Thoracic aorta (tissue), 2 donors: ENCODE results near the gene AFG3L2. TPM values are rescaled to one million over a fixed set of nuclear protein-coding genes. Genes with fewer than 3 reads are reported as not detected.

Experiments
- ATAC-seq: fragments of 150-250 bp; one replicate; pipeline ENCODE4 v1.8.0; 2017; ENCODE audit warnings: low read depth; ENCODE audit not compliant: insufficient number of reproducible peaks, low FRiP score
- DNase-seq: peaks from one replicate; pipeline ENCODE4 v3.0.0-alpha.2; 2020; ENCODE audit warnings: low spot score
- H3K27ac ChIP-seq, 2 donors: fragments of 200-600 bp; sonication (generic); 1 replicate in 1 of 2; 2 replicates in 1 of 2; pipeline ENCODE4 v1.5.1; 2016; ENCODE audit warnings: mild to moderate bottlenecking in 2 of 2, moderate library complexity in 2 of 2
- H3K27me3 ChIP-seq: fragments of 200-600 bp; sonication (generic); replicated peaks from 2 replicates; pipeline ENCODE4 v1.6.0; 2016; ENCODE audit warnings: mild to moderate bottlenecking; ENCODE audit not compliant: insufficient read depth
- H3K36me3 ChIP-seq: fragments of 200-600 bp; sonication (generic); one replicate; pipeline ENCODE4 v1.5.1; 2016
- H3K4me1 ChIP-seq, 2 donors: fragments of 200-600 bp; sonication (generic); 1 replicate in 1 of 2; 2 replicates in 1 of 2; pipeline versions ENCODE4 v1.5.1 to v1.6.0; 2016; ENCODE audit warnings: low read depth in 2 of 2, mild to moderate bottlenecking in 1 of 2; ENCODE audit not compliant: control insufficient read depth in 1 of 2
- H3K4me3 ChIP-seq: fragments of 200-600 bp; sonication (generic); 2 replicates; pipeline ENCODE4 v1.5.1; 2016; ENCODE audit warnings: mild to moderate bottlenecking
- H3K9me3 ChIP-seq: fragments of 200-600 bp; sonication (generic); 2 replicates; pipeline ENCODE4 v1.5.1; 2016
- CTCF ChIP-seq: fragments of 200-600 bp; sonication (generic); IDR thresholded peaks from one replicate; pipeline ENCODE4 v1.5.1; 2019; ENCODE audit warnings: antibody characterized with exemption
- total RNA-seq, 2 donors: library from RNA; depleted of rRNA; stranded (reverse); fragments of >200 nt; gene quantifications; one replicate each; pipeline versions ENCODE4 v1.1.0 to v1.2.3, GENCODE V29; 2016

Gene AFG3L2
- total RNA-seq, 2 donors from 2014 or later = 24.2 to 58.1 TPM

- Histone ChIP-seq H3K36me3 (no peaks in the 10 kb centered on the region), H3K27me3 (no peaks in the 10 kb centered on the region), H3K27ac (no peak overlapping the region), H3K4me3 (no peak overlapping the region), H3K4me1 (peaks cover 17 to 26% of the 10 kb centered on the region in 2 donors), H3K9me3 (no peaks in the 10 kb centered on the region)
- DNase-seq (no peak), ATAC-seq (no peak)
- TF ChIP-seq CTCF = no peak
Measured at GRCh38 chr18:12410081-12410481, 33.1 kb upstream of the AFG3L2 start.

DNA sequence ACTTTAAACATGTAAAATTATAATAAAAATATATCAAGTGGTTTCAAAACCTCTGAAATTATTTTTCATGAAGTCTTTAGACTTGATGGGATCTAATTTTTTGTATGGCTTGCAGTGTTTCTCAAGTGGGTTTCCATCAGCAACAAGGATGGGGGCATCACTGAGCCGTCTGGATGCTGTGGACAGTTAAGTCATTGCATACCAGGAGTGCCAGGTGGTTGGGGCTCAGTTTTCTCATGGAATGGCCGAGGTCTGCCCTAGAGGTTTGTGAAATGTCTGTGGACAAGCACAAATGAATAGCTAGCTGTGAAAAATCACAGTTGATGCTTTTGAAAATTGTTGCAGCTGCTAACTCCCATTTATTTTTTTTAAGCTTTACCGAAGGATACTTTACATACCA lies 32.4 kb upstream of the AFG3L2 start:
- Histone ChIP-seq H3K27me3 (no peaks in the 10 kb centered on the region), H3K36me3 (no peaks in the 10 kb centered on the region), H3K4me3 (no peak overlapping the region), H3K27ac (no peak overlapping the region), H3K9me3 (no peaks in the 10 kb centered on the region), H3K4me1 (peaks cover 13 to 22% of the 10 kb centered on the region in 2 donors)
- ATAC-seq = no peak
- TF ChIP-seq CTCF = no peak
- DNase-seq = no peak

- ATAC-seq (no peak), DNase-seq (no peak)
Measured at GRCh38 chr18:12408247-12408869, 31.3 kb upstream of the AFG3L2 start.

GRCh38 chr18:12406371-12407111 lies 29.5 kb upstream of the AFG3L2 start:
- Histone ChIP-seq H3K36me3 (no peaks in the 10 kb centered on the region), H3K4me3 (peak overlapping the region; percentile 77), H3K27ac (no peak overlapping the region), H3K27me3 (no peaks in the 10 kb centered on the region), H3K9me3 (no peaks in the 10 kb centered on the region), H3K4me1 (peaks cover 13 to 22% of the 10 kb centered on the region in 2 donors)
- no peak for TF ChIP-seq CTCF
- ATAC-seq = no peak
- no peak for DNase-seq

More at GRCh38 chr18:12408247-12408869, 31.3 kb upstream of the AFG3L2 start:
- H3K27ac ChIP-seq = peak overlapping the region; percentile 73 to 75
- H3K9me3 ChIP-seq = no peaks in the 10 kb centered on the region
- H3K27me3 ChIP-seq = no peaks in the 10 kb centered on the region
- peaks cover 13 to 22% of the 10 kb centered on the region in 2 donors for H3K4me1 ChIP-seq
- H3K36me3 ChIP-seq = no peaks in the 10 kb centered on the region
- peak overlapping the region; percentile 77 for H3K4me3 ChIP-seq
- TF ChIP-seq CTCF = no peak

GRCh38 chr18:12405066-12405465 lies 28.0 kb upstream of the AFG3L2 start:
- no peak for ATAC-seq
- Histone ChIP-seq H3K9me3 (no peaks in the 10 kb centered on the region), H3K4me1 (peaks cover 12 to 18% of the 10 kb centered on the region in 2 donors), H3K4me3 (no peak overlapping the region), H3K36me3 (no peaks in the 10 kb centered on the region), H3K27ac (no peak overlapping the region), H3K27me3 (no peaks in the 10 kb centered on the region)
- TF ChIP-seq CTCF = no peak
- no peak for DNase-seq
